NB4 (cell line): ENCODE data around the gene COPG2.
"Not testable (repeated sequence)": the region's sequence is repeated elsewhere in the genome, so short reads cannot be mapped to it uniquely, and the experiment has no call there.

Source experiments
- DNase-seq: peaks from one replicate; pipeline ENCODE4 v3.0.0; 2010; ENCODE audit warnings: low read depth
- H3K4me3 ChIP-seq: one replicate; pipeline ENCODE4 v1.5.1; 2011; ENCODE audit warnings: mild to moderate bottlenecking, low read depth, low read length, moderate library complexity
- CTCF ChIP-seq: IDR thresholded peaks from one replicate; pipeline ENCODE4 v1.5.1; 2012; ENCODE audit warnings: low read depth, low read length
- MAX ChIP-seq: IDR thresholded peaks from 2 replicates; pipeline ENCODE4 v1.6.1; 2011; ENCODE audit warnings: low read depth, low read length
- MYC ChIP-seq: IDR thresholded peaks from 2 replicates; pipeline ENCODE4 v1.6.1; 2011; ENCODE audit warnings: low read depth, low read length
- POLR2A ChIP-seq: IDR thresholded peaks from 2 replicates; pipeline ENCODE4 v1.6.1; 2011; ENCODE audit warnings: mild to moderate bottlenecking; ENCODE audit not compliant: insufficient read length; ENCODE audit errors: extremely low read depth

The COPG2 gene

GRCh38 chr7:130515315-130516040 lies 153.1 kb downstream of the COPG2 start:
- DNase-seq, result no peak
- no peak for TF ChIP-seq MYC
- no peak for TF ChIP-seq CTCF
- no peak overlapping the region for H3K4me3 ChIP-seq

GRCh38 chr7:130513447-130513846 lies 155.1 kb downstream of the COPG2 start:
- TF ChIP-seq CTCF, result no peak
- no peak for TF ChIP-seq MAX
- TF ChIP-seq POLR2A, result no peak
- H3K4me3 ChIP-seq, result no peak overlapping the region
- DNase-seq, result no peak

GRCh38 chr7:130512038-130512437 lies 156.5 kb downstream of the COPG2 start:
- H3K4me3 ChIP-seq, DNase-seq: not testable (repeated sequence)

- DNase-seq, result no peak
- TF ChIP-seq MYC (no peak), CTCF (no peak), MAX (no peak), POLR2A (no peak)
- no peak overlapping the region for H3K4me3 ChIP-seq
Observed at GRCh38 chr7:130506358-130506757, 162.2 kb downstream of the COPG2 start.

- TF ChIP-seq MYC, result no peak
- no peak for TF ChIP-seq MAX
- DNase-seq, result no peak
- H3K4me3 ChIP-seq, result no peak overlapping the region
Observed at GRCh38 chr7:130505753-130506152, 162.8 kb downstream of the COPG2 start.

- no peak for TF ChIP-seq CTCF
- TF ChIP-seq MYC, result no peak
- no peak for TF ChIP-seq MAX
- TF ChIP-seq POLR2A, result no peak
- H3K4me3 ChIP-seq, result no peak overlapping the region
- no peak for DNase-seq
Observed at GRCh38 chr7:130500910-130501309, 167.6 kb downstream of the COPG2 start.

GRCh38 chr7:130500463-130500862 lies 168.1 kb downstream of the COPG2 start:
- no peak overlapping the region for H3K4me3 ChIP-seq
- no peak for TF ChIP-seq MYC
- TF ChIP-seq CTCF, result no peak
- TF ChIP-seq POLR2A, result no peak
- TF ChIP-seq MAX, result no peak
- no peak for DNase-seq
